H7 (cell line): ENCODE results near the gene HDLBP. TPM values are rescaled to one million over a fixed set of nuclear protein-coding genes. Genes with fewer than 3 reads are reported as not detected.
"Not testable (repeated sequence)": the region's sequence is repeated elsewhere in the genome, so short reads cannot be mapped to it uniquely, and the experiment has no call there.

ENCODE experiments used
- DNase-seq: peaks from one replicate; pipeline ENCODE4 v3.0.0; 2012
- H3K27me3 ChIP-seq: 2 replicates; pipeline ENCODE4 v1.6.0; 2011; ENCODE audit warnings: mild to moderate bottlenecking, low read length; ENCODE audit not compliant: control insufficient read depth, insufficient read depth
- H3K36me3 ChIP-seq: replicated peaks from 2 replicates; pipeline ENCODE4 v1.5.1; 2011; ENCODE audit warnings: low read length; ENCODE audit not compliant: control insufficient read depth, insufficient read depth
- H3K4me3 ChIP-seq: 2 replicates; pipeline ENCODE4 v1.5.1; 2011; ENCODE audit warnings: low read depth, mild to moderate bottlenecking, control low read depth, low read length, moderate library complexity; ENCODE audit not compliant: insufficient read depth
- total RNA-seq: library from RNA; depleted of rRNA; stranded (reverse); fragments of >200 nt; shearing (Covaris generic); gene quantifications from 2 replicates; pipeline ENCODE4 v1.2.3, GENCODE V29; 2014

The HDLBP gene
- total RNA-seq, 1 experiment from 2014 or later: 362 TPM

GRCh38 chr2:241302759-241303651 lies 12.5 kb downstream of the HDLBP start:
- no peak for DNase-seq
- Histone ChIP-seq H3K27me3 (no peaks in the 10 kb centered on the region), H3K36me3 (no peaks in the 10 kb centered on the region), H3K4me3 (no peak overlapping the region)

DNA sequence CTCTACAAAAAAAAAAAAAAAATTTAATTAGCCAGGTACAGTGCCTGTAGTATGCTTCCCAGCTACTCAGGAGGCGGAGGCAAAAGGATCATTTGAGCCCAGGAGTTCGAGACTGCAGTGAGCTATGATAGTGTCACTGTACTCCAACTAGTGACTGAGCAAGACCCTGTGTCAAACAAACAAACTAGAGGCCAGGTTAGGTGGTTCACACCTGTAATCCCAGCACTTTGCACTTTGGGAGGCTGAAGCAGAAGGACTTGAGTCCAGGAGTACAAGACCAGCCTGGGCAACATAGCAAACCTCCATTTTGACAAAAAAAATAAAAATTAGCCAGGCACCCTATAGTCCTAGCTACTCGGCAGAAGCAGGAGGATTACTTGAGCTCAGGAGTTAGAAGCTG lies 13.4 kb downstream of the HDLBP start:
- no peak for DNase-seq
- Histone ChIP-seq H3K4me3 (no peak overlapping the region), H3K27me3 (no peaks in the 10 kb centered on the region), H3K36me3 (no peaks in the 10 kb centered on the region)

DNA sequence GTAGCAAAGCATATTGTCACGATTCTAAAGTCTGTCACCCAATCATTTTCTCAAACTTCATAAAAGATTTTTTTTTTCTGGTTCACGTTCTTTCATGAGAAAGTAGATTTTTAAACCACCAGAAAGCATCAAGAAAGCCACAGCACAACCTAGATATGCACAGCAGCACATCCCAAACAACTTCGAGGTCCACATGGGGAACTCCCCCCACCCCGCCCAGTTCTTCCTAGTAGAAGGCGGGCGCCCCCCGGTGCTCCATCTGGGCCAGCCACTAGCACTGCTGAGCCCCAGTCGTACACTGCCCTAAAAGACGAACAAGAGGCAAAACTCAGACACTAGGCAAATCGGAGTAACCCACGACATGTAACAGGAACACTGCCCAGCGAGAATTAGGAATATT lies 15.5 kb downstream of the HDLBP start:
- Histone ChIP-seq H3K4me3 (no peak overlapping the region), H3K36me3 (no peaks in the 10 kb centered on the region), H3K27me3 (no peaks in the 10 kb centered on the region)
- peak; percentile 50 for DNase-seq

DNA sequence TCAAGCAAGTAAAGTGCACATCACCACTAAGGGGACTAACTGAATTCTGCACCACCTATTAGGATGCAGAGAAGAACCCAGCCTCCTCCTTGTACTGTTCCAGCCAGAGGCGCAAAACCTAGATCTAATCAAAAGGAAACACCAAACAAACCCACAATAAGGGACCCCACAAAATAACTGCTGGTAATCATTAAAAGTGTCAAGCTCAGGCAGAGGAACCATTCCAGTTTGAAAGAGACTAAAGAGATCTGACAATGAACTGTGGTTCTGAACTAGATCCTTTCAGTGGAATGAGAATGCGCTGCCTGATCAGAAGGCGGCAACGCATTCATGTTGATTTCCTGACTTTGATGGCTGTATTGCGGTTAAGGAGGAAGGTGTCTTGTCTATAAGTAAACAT lies 16.8 kb downstream of the HDLBP start:
- Histone ChIP-seq H3K27me3 (no peaks in the 10 kb centered on the region), H3K4me3 (no peak overlapping the region), H3K36me3 (no peaks in the 10 kb centered on the region)
- no peak for DNase-seq

GRCh38 chr2:241296767-241297166 lies 18.7 kb downstream of the HDLBP start:
- H3K4me3 ChIP-seq: no peak overlapping the region
- no peak for DNase-seq
- H3K36me3 ChIP-seq: no peaks in the 10 kb centered on the region
- no peaks in the 10 kb centered on the region for H3K27me3 ChIP-seq

DNA sequence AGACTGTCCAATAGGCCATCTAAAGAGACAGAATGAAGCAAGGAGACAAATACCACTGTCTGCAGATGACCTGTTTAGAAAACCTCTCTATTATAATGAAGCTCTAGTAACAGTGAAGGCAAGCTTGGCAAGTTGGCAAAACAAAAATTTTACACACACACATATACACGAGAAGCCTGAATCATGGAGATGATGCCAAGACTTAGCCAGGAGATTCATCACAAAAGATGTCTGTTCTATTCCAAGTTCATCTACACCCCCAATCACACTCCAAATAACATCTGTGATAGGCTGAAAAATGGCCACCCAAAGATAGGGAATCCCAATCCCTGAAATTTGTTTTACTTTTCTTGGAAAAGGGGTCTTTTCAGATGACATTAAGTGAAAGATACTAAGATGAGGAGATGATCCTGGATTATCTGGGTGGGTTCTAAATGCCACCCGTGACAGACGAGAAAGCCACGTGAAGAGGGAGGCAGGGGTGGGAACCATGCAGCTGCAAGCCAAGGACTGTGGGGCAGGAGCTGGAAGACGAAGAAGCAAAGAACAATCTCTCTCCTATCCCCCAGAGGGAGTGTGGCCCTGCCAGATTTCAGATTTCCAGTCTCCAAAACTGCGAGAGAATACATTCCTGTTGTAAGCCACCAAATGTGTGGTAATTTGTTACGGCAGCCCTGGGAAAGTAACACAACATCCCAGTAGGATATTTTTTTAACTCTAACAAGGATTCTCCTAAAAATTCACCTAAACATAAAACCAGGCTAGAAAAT lies 20.0 kb downstream of the HDLBP start:
- no peak overlapping the region for H3K4me3 ChIP-seq
- peak; percentile 43 for DNase-seq

GRCh38 chr2:241293378-241293797 lies 22.1 kb downstream of the HDLBP start:
- not testable (repeated sequence) for H3K27me3 ChIP-seq, H3K4me3 ChIP-seq, DNase-seq, H3K36me3 ChIP-seq

More for the DNA sequence above, 20.0 kb downstream of the HDLBP start:
- H3K27me3 ChIP-seq: no peaks in the 10 kb centered on the region
- no peaks in the 10 kb centered on the region for H3K36me3 ChIP-seq

DNA sequence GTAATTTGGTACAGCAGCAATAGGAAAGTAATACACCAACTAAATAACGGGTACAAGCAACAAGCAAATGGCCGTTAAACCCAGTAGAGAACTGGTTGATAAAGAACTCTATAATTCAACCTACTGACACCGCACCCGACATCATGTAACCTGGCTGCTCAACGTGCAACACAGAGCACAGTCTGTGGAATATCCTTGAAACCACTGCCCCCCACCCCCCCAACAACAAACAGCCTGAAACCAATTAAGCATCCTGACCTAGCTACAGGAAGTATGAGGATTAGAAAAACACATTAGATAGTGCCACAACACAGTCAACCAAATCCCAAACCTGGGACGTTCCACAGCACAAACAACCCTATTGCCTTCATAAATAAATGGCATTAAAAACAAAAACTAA lies 23.5 kb downstream of the HDLBP start:
- Histone ChIP-seq H3K4me3 (no peak overlapping the region), H3K27me3 (no peaks in the 10 kb centered on the region), H3K36me3 (no peaks in the 10 kb centered on the region)
- no peak for DNase-seq

GRCh38 chr2:241291153-241291552 lies 24.3 kb downstream of the HDLBP start:
- H3K36me3 ChIP-seq: no peaks in the 10 kb centered on the region
- H3K27me3 ChIP-seq: no peaks in the 10 kb centered on the region
- DNase-seq: no peak
- no peak overlapping the region for H3K4me3 ChIP-seq

DNA sequence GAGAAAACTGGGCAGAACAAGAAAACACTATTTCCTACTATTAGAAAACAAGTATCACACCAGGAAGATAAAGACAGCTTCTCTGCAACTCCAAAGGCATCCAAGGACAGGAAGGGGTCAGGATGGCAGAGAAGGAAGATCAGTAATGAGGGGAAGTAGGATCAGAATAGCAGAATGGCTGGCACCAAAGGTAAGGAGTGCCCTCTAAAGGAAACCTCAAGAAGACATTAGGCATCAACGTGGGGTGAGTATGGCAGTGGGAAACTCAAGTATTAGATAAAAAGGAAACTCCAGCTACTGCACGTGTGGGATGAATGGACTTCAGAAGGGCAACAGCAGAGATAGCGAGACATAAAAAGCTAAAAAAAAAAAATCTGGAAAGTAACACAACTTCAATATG lies 25.9 kb downstream of the HDLBP start:
- DNase-seq: no peak
- no peaks in the 10 kb centered on the region for H3K27me3 ChIP-seq
- no peaks in the 10 kb centered on the region for H3K36me3 ChIP-seq
- H3K4me3 ChIP-seq: no peak overlapping the region

DNA sequence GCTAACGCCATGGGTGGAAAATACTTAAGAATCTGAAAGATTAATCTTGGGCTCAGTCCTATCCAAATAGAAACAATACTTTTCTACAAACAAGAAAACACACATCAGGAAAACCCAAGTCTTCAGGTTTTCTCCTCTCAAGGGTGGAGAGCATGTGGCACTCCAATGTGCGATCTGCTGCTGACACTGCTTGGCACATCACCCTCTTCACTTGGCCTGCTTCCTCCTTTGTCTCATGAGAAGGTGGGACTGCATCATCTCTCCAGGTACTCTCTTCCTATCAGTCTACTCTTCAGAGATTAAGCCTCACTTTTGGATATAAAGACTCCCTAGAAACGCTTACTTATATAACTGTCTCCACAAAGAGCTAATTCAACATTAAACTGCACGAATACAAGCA lies 26.4 kb downstream of the HDLBP start:
- no peak for DNase-seq
- H3K27me3 ChIP-seq: no peaks in the 10 kb centered on the region
- no peaks in the 10 kb centered on the region for H3K36me3 ChIP-seq
- H3K4me3 ChIP-seq: no peak overlapping the region

DNA sequence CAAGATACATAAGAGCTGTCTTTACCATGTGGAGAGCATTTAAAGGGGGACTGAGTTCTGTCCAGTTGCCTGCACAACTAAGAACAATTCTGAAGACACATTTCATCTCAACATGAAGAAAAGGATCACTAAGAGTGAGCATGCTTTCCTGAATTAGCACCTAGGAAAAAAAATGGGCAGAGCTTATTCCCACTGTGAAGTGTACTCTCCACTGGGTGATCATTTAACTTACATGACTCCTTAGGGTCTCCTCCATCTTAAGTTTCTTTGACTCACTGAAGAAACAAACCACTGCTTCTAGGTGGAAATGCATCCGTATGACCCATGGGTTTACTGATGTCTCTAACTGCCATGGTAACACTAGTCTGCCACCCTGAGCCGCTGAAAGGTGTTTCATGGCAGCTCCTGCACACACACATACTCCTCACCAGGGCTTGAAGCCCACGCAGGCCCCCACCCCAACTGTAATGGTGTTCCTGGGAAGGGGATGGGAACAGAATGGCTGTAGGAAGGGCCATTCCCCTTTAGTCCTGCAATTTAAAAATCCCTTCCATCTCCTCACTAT lies 27.1 kb downstream of the HDLBP start:
- DNase-seq: no peak
- no peaks in the 10 kb centered on the region for H3K27me3 ChIP-seq

GRCh38 chr2:241286348-241287090 lies 29.0 kb downstream of the HDLBP start:
- H3K4me3 ChIP-seq: no peak overlapping the region
- no peaks in the 10 kb centered on the region for H3K36me3 ChIP-seq
- no peaks in the 10 kb centered on the region for H3K27me3 ChIP-seq
- no peak for DNase-seq

More for the DNA sequence above, 27.1 kb downstream of the HDLBP start:
- Histone ChIP-seq H3K36me3 (no peaks in the 10 kb centered on the region), H3K4me3 (no peak overlapping the region)

GRCh38 chr2:241285596-241285995 lies 29.9 kb downstream of the HDLBP start:
- no peak for DNase-seq
- Histone ChIP-seq H3K36me3 (no peaks in the 10 kb centered on the region), H3K27me3 (no peaks in the 10 kb centered on the region), H3K4me3 (no peak overlapping the region)
